Measurements from ENCODE around the gene MPDZ.

Gene MPDZ, protein sequence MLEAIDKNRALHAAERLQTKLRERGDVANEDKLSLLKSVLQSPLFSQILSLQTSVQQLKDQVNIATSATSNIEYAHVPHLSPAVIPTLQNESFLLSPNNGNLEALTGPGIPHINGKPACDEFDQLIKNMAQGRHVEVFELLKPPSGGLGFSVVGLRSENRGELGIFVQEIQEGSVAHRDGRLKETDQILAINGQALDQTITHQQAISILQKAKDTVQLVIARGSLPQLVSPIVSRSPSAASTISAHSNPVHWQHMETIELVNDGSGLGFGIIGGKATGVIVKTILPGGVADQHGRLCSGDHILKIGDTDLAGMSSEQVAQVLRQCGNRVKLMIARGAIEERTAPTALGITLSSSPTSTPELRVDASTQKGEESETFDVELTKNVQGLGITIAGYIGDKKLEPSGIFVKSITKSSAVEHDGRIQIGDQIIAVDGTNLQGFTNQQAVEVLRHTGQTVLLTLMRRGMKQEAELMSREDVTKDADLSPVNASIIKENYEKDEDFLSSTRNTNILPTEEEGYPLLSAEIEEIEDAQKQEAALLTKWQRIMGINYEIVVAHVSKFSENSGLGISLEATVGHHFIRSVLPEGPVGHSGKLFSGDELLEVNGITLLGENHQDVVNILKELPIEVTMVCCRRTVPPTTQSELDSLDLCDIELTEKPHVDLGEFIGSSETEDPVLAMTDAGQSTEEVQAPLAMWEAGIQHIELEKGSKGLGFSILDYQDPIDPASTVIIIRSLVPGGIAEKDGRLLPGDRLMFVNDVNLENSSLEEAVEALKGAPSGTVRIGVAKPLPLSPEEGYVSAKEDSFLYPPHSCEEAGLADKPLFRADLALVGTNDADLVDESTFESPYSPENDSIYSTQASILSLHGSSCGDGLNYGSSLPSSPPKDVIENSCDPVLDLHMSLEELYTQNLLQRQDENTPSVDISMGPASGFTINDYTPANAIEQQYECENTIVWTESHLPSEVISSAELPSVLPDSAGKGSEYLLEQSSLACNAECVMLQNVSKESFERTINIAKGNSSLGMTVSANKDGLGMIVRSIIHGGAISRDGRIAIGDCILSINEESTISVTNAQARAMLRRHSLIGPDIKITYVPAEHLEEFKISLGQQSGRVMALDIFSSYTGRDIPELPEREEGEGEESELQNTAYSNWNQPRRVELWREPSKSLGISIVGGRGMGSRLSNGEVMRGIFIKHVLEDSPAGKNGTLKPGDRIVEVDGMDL (N-terminal part only)

DNA sequence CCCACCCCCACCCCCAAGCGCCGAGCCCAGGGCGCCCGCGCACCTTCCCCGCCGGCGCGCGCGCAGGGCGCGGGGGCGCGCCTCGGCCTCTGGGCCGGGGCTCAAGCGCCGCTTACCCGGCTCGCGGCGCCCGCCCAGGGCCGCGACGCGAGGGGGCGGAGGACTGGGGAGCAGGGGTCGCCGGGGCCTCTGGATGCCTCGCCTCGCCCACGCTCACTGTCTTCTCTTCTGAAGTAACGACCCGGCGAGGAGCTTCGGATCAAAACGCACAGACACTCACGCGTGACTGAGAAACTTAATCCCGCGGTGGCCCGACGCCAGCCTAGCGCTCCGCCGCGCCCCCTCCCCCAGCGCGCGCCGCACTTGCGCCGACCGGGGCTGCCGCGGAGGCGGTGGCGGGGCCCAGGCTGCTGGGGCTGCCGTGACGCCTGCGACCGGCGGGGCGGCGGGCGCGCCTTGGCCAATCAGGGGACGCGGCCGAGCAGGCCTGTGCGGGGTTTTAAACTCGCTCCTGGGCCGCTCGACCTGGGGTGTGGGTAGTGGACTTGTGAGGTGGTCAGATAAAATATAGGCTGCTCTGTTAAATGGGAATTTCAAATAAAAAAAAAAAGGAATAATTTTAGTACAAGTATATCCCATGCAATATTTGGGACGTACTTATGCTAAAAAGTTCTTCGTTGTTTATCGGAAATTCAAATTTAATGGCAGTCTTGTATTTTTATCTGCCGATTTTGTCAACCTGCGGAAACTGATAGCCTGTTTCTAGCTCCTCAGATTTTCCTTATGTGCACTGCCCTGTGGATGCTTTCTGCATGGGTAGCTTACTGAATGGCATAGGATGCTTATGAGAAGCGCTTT lies at the start of gene MPDZ:
Gene MPDZ (minus strand): TSS at position 409 of the 858 bp plus-strand sequence. CDS start 29,377 bp downstream, outside the sequence.
- DNase-seq = peak; percentile 16

DNA sequence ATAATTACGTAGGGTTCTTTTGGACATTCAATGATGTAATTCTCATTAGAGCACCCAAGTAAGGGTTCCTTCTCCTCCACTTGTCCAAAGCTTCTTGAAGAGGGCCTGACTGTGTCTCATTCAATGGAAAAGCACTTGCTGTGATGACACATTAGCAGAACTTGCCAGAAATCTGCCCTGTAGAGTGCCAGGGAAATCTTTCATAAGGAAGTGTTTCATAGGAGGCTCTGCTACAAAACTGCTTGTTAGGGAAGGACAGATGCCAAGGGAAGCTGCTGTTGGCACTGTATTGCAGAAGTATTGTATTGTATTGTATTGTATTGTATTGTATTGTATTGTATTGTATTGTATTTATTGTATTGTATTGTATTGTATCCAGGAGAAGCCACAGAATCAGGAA lies 45.5 kb upstream of the MPDZ start:
- DNase-seq = no peak

DNA sequence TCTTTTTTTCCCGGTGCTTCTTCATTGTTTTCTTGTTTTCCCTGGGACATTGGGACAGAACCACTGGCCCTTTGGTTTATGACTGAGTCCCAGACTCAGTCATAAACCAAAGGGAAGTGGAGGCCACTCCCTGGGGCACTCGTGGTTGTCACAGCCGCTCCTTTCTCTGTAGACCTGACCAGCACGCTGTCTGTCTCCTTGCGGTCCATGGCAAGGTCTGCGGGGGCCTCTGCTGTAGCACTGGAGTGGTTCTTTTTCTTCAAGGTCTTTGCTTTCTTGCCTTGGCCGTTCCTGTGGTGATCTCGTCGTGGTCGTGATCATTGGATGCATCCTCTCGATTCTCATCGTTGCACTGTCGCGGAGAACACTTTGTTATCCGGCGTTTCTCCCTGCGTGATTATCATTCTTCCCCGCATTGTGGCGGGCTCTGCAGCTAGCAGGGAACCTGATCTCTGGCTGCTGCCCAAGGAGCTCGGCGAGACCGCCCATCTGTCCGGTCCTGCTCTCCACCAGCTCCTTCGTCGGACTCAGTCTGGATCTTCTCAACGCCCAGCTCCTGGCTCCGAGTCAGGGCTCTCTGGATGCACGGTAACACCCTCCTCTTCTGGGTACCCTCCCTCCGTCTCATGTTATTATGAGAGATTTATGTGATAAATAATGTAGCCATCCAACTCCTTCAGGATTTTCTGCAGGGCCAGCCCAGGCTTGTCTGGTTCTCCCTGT lies 43.5 kb upstream of the MPDZ start:
- no peak for DNase-seq

DNA sequence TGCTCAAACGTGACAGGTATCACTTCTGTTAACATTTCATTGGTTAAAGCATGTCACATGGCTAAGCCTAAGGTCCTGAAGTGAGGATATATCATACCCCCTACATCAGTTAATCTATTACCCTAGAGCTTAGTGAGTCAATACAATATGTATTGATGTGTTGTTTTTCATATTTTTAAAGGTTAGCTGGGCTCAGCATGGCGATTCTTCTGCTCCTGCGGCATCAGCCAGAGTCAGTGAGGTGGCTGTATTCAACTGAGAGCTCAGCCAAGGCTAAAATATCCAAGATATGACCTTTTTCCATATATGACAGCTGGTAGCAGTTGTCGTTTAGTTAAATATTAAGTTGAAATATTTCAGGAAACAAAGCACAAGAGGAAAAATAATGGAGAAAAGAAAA lies 38.5 kb upstream of the MPDZ start:
- DNase-seq = no peak

DNA sequence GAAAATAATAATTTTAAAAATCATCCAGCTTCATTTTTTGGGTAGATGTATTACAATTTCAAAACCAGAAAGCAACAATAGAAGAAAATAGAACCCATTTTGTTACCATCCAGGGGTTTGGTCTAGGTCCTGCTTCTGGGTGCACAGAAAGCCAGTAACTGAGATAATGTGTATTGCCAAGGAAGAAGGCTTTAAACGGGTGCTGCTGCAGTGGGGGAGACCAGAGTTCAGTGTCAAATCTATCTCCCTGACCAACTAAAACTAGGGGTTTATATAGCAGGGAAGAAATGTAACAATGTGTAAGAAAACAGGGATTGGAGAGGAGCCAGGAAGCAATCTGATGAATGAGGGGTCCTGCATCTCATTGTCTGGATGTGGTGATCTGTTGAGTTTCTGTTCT lies 17.5 kb upstream of the MPDZ start:
- no peak for DNase-seq

DNA sequence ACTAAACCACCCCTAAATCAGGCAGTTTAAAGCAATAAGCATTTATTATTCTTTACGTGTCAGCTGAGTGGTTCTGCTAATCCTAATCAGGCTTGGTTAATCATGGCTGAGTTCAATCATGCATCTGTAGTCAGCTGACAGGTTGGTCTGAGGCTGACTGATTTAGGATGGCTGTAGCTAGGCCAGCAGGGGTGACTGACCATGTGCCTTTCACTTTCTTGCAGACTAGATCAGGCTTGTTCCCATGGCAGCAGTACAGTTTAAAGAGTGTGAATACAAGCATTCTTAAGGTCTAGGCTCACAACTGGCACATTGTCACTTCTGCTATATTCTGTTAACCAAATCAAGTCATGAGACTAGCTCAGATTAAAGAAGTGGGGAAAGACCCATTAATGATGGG lies 16.1 kb upstream of the MPDZ start:
- no peak for DNase-seq

DNA sequence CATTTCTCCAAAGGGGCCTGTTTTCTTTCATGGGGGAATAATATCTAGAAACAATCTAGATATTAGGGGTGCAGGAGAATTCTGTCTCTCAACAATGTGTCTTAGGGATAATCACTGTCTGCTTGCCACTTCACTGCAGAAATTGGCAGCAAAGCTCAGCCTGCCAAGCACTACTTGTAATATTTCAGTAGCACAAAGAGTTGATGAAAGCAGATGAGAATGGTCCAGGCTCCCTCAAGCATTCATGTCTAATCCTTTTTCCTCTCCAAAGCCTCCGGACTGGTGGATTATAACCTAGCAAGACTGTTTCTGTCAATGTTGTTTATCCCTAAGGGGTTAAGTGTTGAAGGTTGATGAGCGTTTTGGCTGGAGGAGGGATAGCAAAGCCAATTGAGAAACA lies 13.3 kb upstream of the MPDZ start:
- DNase-seq = no peak

DNA sequence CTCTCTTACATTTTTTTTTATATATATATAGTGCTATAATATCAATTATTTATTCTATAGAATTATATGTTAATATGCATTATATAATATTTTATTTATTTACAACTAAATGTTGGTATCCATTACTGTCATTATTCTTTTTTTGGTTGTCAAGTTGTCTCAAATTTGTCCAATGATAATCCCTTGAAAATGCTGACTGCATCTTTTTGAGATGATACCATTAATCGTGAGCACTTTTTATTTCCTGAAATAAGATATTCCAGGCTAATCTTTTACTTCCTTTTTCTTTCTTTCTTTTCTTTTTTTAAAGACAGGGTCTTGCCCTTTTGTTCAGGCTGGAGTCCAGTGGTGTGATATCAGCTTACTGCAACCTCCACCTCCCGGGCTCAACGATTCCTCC lies 12.7 kb upstream of the MPDZ start:
- DNase-seq = no peak

DNA sequence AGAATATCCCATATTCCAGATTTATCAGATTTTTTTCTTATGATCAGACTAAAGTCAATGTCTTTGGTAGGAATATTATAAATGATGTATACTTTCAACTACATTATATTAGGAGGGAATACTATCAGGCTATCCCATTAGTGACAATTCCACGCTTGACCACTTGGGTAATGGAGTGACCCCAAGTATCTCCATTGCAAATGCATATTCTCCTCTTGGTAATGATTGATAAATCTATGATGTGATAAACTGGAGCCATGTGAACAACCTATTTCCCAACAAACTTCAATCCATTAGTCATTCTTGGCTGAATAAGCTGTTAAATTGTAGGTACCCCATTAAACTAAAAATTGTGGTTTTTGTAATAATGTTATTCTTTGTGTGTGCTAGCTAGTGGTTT lies 12.2 kb upstream of the MPDZ start:
- DNase-seq = no peak

DNA sequence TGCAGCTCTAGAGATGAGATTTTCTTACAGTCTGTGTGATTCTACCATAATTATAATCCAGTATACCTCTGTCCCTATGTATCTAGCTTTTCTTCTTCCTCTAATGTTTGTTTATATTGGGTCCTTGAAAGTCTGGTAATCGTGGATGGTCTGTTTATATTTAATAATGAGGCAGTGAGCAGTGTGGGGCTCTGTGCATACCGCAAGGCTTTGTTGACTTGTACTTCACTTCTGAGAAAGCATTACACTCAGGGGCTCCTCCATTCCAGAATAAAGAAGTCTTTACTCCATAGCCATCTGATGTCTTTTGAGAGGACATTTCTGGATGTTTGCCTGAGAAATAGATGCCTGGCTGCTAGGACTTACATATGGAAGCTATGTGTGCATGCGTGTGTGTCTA lies 4.5 kb upstream of the MPDZ start:
- no peak for DNase-seq

DNA sequence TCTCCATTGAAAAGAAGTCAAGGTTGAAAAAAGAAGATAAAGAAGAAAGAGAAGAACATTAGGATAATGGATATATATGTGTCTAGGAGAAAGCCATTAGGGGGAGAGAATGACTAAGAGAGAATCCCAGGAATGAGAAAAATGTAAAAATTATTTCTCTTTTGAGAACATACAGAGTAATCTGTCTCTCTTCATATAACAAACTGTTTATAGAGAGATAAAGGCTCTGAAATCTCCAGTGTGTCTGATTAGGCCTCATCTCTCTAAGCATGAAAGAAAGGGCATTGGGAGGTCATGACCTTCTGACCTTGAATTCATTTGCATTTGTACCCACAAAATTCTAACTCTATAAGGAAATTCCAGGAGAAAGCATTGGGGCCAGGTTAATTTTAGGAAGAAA lies 3.5 kb upstream of the MPDZ start:
- DNase-seq = no peak

DNA sequence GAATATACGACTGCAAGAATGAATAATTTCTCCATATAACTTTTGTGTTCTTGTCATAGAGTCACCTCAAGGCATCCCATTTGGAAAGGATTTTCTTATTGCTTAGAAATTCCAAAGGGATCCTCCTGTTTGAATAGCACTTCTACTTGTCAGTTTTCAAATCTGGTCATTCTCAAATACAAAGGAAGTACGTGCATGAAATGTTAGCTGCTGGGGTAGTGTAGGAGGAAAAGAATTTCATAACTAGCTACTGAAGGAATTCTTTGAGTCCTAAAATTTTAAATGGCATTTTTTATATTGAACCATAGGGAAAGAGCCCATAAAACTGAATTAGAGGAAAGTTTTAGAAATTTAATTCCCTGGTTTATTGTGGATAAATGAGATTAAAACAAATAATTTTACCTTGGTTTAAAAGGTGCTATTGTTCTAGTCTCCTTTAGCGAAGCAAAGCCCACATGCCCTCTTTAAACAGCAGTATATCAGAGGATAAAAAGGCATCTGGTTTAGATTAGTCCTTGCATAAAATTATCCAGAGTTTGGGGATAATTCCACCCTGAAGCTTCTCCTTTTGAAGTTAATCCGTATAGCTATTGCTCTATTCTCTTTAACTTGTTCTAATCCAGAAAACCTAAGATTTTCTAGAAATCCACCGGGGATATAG lies 2.0 kb upstream of the MPDZ start:
- no peak for DNase-seq

DNA sequence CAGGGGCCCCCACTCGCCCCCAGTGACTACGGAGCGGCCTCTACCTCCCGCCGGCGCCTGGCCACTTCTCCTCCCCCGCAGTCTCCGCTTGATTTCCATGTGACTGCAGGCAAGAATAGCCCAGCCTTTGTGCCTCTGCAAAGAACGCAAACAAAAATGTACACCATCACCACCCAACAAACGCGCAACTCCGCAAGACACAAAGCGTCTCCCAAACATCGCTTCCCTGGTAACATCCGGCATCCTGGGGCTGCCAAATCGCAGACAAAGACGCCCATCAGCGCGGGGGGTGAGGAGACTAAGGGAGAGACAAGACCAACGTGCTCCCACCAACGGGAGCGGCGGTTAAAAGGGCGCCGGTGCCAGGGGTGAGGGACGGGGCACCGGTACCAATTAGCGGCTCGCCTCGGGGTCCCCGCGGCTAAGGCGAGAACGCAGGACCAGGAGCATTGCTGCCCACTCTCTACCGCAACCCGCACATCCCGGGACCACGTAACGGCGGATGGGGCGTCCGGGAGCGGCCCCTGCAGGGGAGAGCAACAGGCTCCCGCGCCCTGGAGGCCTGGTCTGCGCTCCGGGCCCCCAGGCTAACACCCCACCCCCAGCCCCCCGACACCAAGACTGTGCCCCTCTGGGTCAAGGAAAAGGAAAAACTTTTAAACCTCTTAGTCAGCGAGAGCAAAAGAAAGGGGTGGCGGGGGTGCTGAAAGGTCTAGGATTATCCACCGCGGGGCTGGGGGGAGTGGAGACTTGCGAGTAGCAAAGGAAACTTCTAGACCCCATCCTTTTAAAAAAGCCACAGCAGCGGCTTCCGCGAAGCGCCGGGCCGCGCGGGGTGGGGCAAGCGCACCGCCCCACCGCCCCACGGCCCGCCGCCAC lies 885 bp downstream of the MPDZ start:
- DNase-seq = no peak

DNA sequence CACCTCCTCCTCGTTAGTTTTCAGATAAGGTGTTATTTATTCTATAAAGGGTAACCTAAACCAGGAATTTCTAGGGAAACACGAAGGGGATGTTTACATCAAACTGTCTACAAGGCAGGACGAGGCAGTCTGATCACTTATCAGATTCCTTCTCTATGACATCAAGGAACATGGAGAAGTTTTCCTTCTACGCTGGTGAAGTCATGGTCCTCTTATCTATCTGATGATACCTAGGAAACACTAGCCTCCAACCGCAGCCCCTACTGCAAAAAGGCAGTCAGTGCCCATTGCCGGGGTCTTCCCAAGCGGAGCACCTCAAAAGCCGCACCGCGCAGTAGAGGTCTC lies 1.5 kb downstream of the MPDZ start:
- DNase-seq = no peak

DNA sequence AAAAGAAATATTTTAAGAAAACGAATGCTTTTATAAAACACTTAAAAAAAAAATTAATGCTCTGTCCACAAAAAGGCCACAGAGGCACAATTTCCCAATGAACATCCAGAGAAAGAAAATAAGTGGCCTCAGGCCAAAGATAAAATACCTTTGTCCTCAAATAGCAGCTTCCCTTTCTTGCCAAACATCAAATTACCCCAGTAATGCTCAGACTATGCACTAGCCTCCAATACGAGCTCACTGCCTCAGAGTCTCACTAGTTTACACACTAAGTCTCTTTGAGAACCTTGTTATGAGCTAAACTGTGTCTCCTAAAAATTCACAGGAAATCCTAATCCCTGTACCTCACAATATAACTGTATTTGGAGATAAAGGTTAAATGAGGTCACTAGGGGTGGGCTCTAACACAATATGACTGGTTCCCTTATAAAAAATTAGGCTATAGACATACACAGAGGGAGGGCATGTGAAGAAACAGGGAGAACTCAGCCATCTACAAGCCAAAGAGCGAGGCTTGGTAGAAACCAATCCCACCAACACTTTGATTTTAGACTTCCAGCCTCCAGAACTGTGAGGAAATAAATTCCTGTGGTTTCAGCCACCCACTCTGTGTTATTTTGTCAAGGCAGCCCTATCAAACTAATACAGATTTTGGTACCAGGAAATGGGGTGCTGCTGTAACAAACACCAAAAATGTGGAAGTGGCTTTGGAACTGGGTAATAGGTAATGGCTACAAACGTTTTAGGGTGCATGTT lies 4.4 kb downstream of the MPDZ start:
- DNase-seq = no peak

DNA sequence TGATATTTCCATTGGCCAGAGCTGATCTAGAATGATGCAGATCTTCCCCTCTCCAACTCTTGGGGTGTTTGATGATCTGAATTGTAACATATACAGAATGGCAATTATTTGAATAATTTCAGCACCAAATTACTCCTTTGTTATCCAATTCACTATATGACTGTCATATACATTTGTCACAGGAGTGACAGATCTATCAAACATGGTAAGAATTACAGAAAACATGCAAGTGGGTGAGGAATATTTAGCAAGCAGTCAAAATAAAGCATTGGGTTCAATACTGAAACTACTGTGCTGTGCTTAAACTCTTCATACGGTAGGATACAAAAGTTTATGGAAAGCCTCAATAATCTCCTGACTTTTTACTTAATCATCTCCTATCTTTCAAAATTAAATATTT lies 8.8 kb downstream of the MPDZ start:
- DNase-seq = no peak

DNA sequence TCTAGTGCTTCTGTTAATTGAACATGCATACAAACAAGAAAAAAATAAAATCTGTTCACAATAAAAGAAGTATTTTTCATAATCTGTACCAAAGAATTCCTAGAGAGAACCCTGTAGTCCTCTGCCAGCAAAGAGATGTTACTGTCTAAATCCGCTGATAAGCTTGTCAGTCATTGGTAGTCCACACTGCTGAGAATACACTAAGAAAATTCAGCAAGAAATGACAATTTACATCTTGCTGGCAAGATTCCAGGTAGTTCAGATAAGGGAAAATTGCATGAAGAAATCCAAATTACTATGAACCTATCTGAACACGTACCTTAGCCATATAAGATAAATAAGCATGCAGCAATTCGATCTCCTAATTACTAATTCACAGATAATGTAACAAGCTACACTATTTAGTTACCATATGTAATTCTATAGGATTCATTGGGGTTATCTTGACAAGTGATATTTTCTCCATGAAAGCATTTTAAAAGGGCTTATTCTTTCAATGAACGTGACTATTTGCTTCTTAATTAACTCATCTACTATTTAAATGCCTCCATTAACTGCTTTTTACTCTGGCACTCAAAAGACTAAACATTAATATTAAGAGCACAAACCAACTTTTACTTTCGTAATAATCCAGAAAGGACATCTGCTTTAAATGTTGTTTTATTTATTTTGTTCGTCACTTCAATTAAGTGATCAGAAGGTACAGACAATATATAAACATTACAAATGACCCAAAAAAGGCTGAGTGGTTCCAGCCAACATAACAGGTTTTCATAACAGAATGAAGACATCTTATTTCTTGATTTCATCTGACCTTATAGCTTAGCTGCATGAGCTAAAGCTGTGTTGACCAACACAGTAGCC lies 9.7 kb downstream of the MPDZ start:
- DNase-seq = no peak

DNA sequence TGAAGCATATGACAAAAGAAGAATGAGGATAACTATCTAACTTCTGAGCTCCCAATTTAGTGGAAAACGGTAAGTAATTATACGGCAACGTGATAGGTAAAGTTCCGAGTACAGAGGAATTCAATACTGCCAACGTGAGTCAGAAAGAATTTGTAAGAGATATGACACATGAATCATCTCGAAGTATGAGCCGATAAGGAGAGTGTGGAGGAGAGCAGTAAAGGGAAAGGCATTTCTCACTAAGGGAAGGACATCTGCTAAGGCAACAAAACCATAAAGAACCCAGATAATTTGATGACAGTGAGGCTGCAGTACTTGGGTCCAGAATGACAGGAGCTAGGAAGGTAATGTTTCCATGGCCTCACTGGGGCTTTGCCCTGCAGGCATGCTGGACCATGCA lies 11.0 kb downstream of the MPDZ start:
- no peak for DNase-seq

DNA sequence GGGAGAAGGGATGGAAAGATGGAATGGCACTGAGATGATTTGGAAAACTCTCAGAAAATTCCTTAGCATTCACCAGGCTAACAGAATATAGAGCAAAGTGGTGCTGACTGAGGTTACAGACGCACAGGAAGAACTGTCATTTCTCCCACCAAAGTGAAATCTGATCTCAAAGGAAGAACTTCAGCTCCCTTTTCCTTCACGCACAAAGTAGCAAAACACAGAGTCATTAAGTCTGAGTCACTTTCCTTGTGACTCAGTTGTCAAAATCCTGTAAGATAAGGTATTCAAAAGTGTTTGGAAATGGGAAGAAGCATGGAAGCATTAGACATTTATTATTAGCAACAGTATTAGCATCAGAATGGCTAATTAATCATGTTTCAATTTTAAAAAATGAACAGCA lies 11.7 kb downstream of the MPDZ start:
- no peak for DNase-seq
